K562 (cell line): Measurements from ENCODE around the gene PRKAG2. TPM values are rescaled to one million over a fixed set of nuclear protein-coding genes. Genes with fewer than 3 reads are reported as not detected.

Source experiments
- ATAC-seq: fragments of 200-7000 bp; cut with Tn5 transposase; 3 replicates; pipeline ENCODE4 v1.9.1; 2020; ENCODE audit warnings: moderate library complexity
- BruUV-seq: library from RNA; stranded (reverse); fragments of 400-500 nt; replicated peaks from 2 replicates; lab custom pipeline; 2021; lab: Mats Ljungman, UMichigan
- CTCF ChIA-PET: fragments of 300-600 bp; formaldehyde crosslinking; extraction: SDS; loops from one replicate; lab custom pipeline; 2021; ENCODE audit warnings: low intra/inter-chr PET ratio; lab: Yijun Ruan, JAX
- POLR2A ChIA-PET: fragments of 300-600, 350-650 bp; sonication (Branson Sonifier 250); formaldehyde crosslinking; extraction: SDS; loops from one replicate; lab custom pipeline; 2021; ENCODE audit warnings: antibody characterized with exemption, inconsistent platforms; lab: Yijun Ruan, JAX
- DNase-seq, 4 experiments: peaks; one replicate each; pipeline versions ENCODE4 v3.0.0 to v3.0.0-alpha.2; 2011 to 2018; ENCODE audit warnings: low spot score in 3 of 4, mixed read lengths in 3 of 4; ENCODE audit errors: extremely low read depth in 1 of 4
- FAIRE-seq: peaks from 2 replicates; lab custom pipeline; 2011; peaks lifted over from hg19 to GRCh38; lab: Jason Lieb, UNC
- H2AFZ ChIP-seq: 2 replicates; pipeline ENCODE4 v1.6.0; 2011; ENCODE audit warnings: low read depth, low read length, control low read depth, inconsistent platforms
- H3K27ac ChIP-seq: fragments of 200-600 bp; 3 replicates; pipeline ENCODE4 v1.8.0; 2011; ENCODE audit warnings: low read depth, mild to moderate bottlenecking, control low read depth, inconsistent platforms, low read length, moderate library complexity, mixed read lengths; ENCODE audit errors: extremely low read depth
- H3K27me3 ChIP-seq, 2 experiments: fragments of 300-600 bp in 1 of 2; 2 replicates in 1 of 2; 3 replicates in 1 of 2; pipeline versions ENCODE4 v1.6.0 to v1.8.0; 2011; ENCODE audit warnings: inconsistent platforms in 2 of 2, low read length in 2 of 2, mild to moderate bottlenecking in 1 of 2, mixed read lengths in 1 of 2, moderate library complexity in 1 of 2; ENCODE audit not compliant: control insufficient read depth in 2 of 2, insufficient read depth in 2 of 2
- H3K36me3 ChIP-seq: fragments of 300-600 bp; 3 replicates; pipeline ENCODE4 v1.8.0; 2011; ENCODE audit warnings: mild to moderate bottlenecking, low read length, inconsistent platforms; ENCODE audit not compliant: control insufficient read depth, insufficient read depth
- H3K4me1 ChIP-seq, 2 experiments: fragments of 200-600 bp in 1 of 2; replicated peaks in 1 of 2; 2 replicates in 1 of 2; 3 replicates in 1 of 2; pipeline versions ENCODE4 v1.5.1 to v1.8.0; 2011; ENCODE audit warnings: inconsistent platforms in 2 of 2, low read length in 2 of 2, mild to moderate bottlenecking in 1 of 2, mixed read lengths in 1 of 2, moderate library complexity in 1 of 2; ENCODE audit not compliant: control insufficient read depth in 2 of 2, insufficient read depth in 2 of 2
- H3K4me2 ChIP-seq: 2 replicates; pipeline ENCODE4 v1.6.1; 2011; ENCODE audit warnings: low read length, control low read depth, inconsistent platforms, mixed read lengths; ENCODE audit not compliant: insufficient read depth
- H3K4me3 ChIP-seq: fragments of 200-600 bp; sonication (generic), shearing (Covaris generic); 2 replicates; pipeline ENCODE4 v1.5.1; 2016; ENCODE audit warnings: control low read depth, inconsistent platforms
- H3K79me2 ChIP-seq: fragments of 200-600 bp; 3 replicates; pipeline ENCODE4 v1.8.0; 2011; ENCODE audit warnings: low read length, inconsistent platforms; ENCODE audit not compliant: control insufficient read depth, insufficient read depth
- H3K9ac ChIP-seq, 2 experiments: 2 replicates each; pipeline versions ENCODE4 v1.6.0 to v1.6.1; 2011; ENCODE audit warnings: low read depth in 2 of 2, low read length in 2 of 2, control low read depth in 1 of 2, inconsistent platforms in 1 of 2, mild to moderate bottlenecking in 1 of 2, mixed read lengths in 1 of 2; ENCODE audit not compliant: insufficient read depth in 1 of 2
- H3K9me1 ChIP-seq: one replicate; pipeline ENCODE4 v1.6.0; 2011; ENCODE audit warnings: inconsistent platforms, mild to moderate bottlenecking, low read length, moderate library complexity; ENCODE audit not compliant: control insufficient read depth, insufficient read depth
- H3K9me3 ChIP-seq: replicated peaks from 2 replicates; pipeline ENCODE4 v1.5.1; 2011; ENCODE audit warnings: low read depth, low read length, inconsistent platforms; ENCODE audit not compliant: control insufficient read depth, insufficient read depth
- H4K20me1 ChIP-seq: replicated peaks from 2 replicates; pipeline ENCODE4 v1.6.1; 2011; ENCODE audit warnings: low read length, inconsistent platforms, mixed read lengths; ENCODE audit not compliant: control insufficient read depth, insufficient read depth
- CTBP1 ChIP-seq: fragments of 450-650 bp; IDR thresholded peaks from 2 replicates; pipeline ENCODE4 v1.6.1; 2016; ENCODE audit warnings: borderline replicate concordance
- MAFG ChIP-seq: fragments of 450-650 bp; conservative IDR thresholded peaks from 2 replicates; pipeline ENCODE4 v1.6.1; 2016; ENCODE audit warnings: missing genetic modification characterization, missing compliant biosample characterization
- NCOA4 ChIP-seq: fragments of 450-650 bp; IDR thresholded peaks from 2 replicates; pipeline ENCODE4 v1.6.1; 2018; ENCODE audit warnings: mild to moderate bottlenecking; ENCODE audit not compliant: partially characterized antibody
- NFE2L1 ChIP-seq: fragments of 450-650 bp; IDR thresholded peaks from 2 replicates; pipeline ENCODE4 v1.6.1; 2016; ENCODE audit warnings: missing genetic modification characterization, low read depth, mild to moderate bottlenecking, missing compliant biosample characterization, moderate library complexity, borderline replicate concordance
- POLR2G ChIP-seq: fragments of 200-400 bp; formaldehyde crosslinking; IDR thresholded peaks from 2 replicates; pipeline ENCODE4 v1.6.1; 2017; ENCODE audit warnings: low read depth, mild to moderate bottlenecking, antibody characterized with exemption, low read length, moderate library complexity
- XRCC4 ChIP-seq: IDR thresholded peaks from one replicate; pipeline ENCODE4 v1.6.1; 2011; ENCODE audit not compliant: insufficient read depth, insufficient read length; ENCODE audit errors: extremely low read depth
- ZNF133 ChIP-seq: fragments of 250-450 bp; sonication (Bioruptor Pico); IDR thresholded peaks from 2 replicates; pipeline ENCODE4 v1.4.0; 2020; ENCODE audit warnings: mild to moderate bottlenecking
- ZNF3 ChIP-seq: fragments of 250-450 bp; sonication (Bioruptor Pico); IDR thresholded peaks from 2 replicates; pipeline ENCODE4 v1.5.0; 2021; ENCODE audit warnings: mild to moderate bottlenecking, moderate library complexity
- WGBS: fragments of 100-300 bp; shearing (Covaris generic); methylation state at CpG from one replicate; pipeline ENCODE4 v1.1.6; 2016; ENCODE audit warnings: low coverage, mixed read lengths; ENCODE audit not compliant: insufficient coverage; ENCODE audit errors: missing lambda C conversion rate; 5-methylcytosine and 5-hydroxymethylcytosine counted together
- in situ Hi-C: fragments of 300-500 bp; cut with MboI; formaldehyde crosslinking; loops from 4 replicates; pipeline ENCODE4 v1.15.0; 2018; ENCODE audit warnings: inconsistent platforms, mixed read lengths
- intact Hi-C: fragments of 100-400 bp; cut with micrococcal nuclease; formaldehyde crosslinking; loops from 2 replicates; pipeline ENCODE4 v1.14.2; 2022
- polyA plus RNA-seq, 8 experiments: library from polyadenylated mRNA; depleted of rRNA in 4 of 8; stranded (reverse) in 5 of 8; unstranded in 3 of 8; fragments of >200 nt; fragmentation: Nextera tagmentation in 2 of 8; fragmentation: Illumina TruSeq in 1 of 8; extraction: Ambion mirVana in 2 of 8; extraction: Trizol in 1 of 8; gene quantifications; 2 replicates each; pipeline versions ENCODE4 v1.2.1 to v1.2.3, GENCODE V29; 2011 to 2014; ENCODE audit warnings: inconsistent platforms in 1 of 8, missing spikeins in 1 of 8
- total RNA-seq, 7 experiments: library from RNA; depleted of rRNA in 6 of 7; stranded (reverse); fragments of >200 nt in 6 of 7; fragmentation: Illumina TruSeq in 2 of 7; extraction: Trizol in 2 of 7; gene quantifications; 2 replicates each; pipeline versions ENCODE4 v1.2.1 to v1.2.3, GENCODE V29; 2011 to 2021; ENCODE audit warnings: low replicate concordance in 1 of 7
- TF ChIP-seq, protein P1 (sequence below): fragments of 450-650 bp; formaldehyde crosslinking; IDR thresholded peaks from 2 replicates; pipeline ENCODE4 v1.4.0; 2020; ENCODE audit warnings: mild to moderate bottlenecking, moderate library complexity
- TF ChIP-seq, protein P2 (sequence below): fragments of 450-650 bp; formaldehyde crosslinking; IDR thresholded peaks from 2 replicates; pipeline ENCODE4 v1.4.0; 2020; ENCODE audit warnings: mild to moderate bottlenecking, mixed read lengths

PRKAG2 gene
- total and polyA plus RNA-seq, 9 of the 15 experiments (the other 6 are each of a cell fraction or from before 2014, with no cell fraction given) = 0.99 to 5.6 (median 3.3) TPM

DNA sequence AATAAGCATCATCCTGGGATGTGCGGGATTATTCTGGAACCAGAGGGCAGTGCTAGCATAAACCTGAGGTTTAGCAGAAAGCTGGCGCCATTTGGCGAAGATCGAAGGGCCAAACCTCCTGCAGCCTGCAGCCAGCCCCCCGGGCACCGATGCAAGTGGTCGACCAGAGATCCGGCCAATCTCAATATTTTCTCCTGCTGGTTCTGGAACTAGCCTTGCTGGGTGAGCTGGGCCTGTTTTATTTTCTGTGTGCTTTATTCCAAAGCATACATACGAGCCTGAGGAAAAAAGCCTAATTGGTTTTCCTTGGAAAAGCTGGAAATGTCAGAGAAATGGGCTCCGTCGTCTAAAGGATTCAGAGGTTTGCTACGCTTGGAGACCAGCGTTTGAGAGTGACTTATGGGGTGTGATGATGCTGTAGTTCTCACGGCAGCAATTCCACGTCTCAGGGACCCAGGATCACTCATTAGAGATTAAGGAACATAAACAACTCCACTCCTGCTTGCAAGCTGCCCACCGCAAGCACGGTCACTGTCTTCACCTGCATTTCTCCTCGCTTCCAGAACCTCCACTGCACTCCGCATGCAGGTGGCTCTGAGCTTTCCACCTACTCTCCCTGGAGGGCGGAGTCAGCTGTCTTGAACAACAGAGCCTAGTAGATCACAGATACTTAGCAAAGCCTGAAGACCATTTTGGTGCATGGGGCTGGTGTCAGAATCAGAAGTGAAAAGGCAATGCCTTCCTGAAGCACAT lies 60.2 kb downstream of the PRKAG2 start:
- CTCF ChIA-PET = no interaction called here
- no peak for TF ChIP-seq XRCC4
- no peak for TF ChIP-seq ZNF3 (CRISPR knock-in tag)
- no peak for TF ChIP-seq MAFG (tag)
- TF ChIP-seq POLR2G = no peak
- TF ChIP-seq NFE2L1 (tag) = no peak
- TF ChIP-seq CTBP1 = no peak
- TF ChIP-seq NCOA4 = no peak
- TF ChIP-seq, protein P1, sequence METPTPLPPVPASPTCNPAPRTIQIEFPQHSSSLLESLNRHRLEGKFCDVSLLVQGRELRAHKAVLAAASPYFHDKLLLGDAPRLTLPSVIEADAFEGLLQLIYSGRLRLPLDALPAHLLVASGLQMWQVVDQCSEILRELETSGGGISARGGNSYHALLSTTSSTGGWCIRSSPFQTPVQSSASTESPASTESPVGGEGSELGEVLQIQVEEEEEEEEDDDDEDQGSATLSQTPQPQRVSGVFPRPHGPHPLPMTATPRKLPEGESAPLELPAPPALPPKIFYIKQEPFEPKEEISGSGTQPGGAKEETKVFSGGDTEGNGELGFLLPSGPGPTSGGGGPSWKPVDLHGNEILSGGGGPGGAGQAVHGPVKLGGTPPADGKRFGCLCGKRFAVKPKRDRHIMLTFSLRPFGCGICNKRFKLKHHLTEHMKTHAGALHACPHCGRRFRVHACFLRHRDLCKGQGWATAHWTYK (CRISPR knock-in tag) = no peak
- TF ChIP-seq ZNF133 = no peak
- TF ChIP-seq, protein P2, sequence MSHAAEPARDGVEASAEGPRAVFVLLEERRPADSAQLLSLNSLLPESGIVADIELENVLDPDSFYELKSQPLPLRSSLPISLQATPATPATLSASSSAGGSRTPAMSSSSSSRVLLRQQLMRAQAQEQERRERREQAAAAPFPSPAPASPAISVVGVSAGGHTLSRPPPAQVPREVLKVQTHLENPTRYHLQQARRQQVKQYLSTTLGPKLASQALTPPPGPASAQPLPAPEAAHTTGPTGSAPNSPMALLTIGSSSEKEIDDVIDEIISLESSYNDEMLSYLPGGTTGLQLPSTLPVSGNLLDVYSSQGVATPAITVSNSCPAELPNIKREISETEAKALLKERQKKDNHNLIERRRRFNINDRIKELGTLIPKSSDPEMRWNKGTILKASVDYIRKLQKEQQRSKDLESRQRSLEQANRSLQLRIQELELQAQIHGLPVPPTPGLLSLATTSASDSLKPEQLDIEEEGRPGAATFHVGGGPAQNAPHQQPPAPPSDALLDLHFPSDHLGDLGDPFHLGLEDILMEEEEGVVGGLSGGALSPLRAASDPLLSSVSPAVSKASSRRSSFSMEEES (CRISPR knock-in tag) = no peak
- TF ChIP-seq, all 486 proteins: peak for 0
- intact Hi-C loops (no loop called here), in situ Hi-C loops (no loop called here)
- Histone ChIP-seq H4K20me1 (peaks cover 7% of the 10 kb centered on the region; the same call in 1 of the 2 replicates), H3K9me3 (no peaks in the 10 kb centered on the region), H3K27me3 (peaks cover 65 to 92% of the 10 kb centered on the region in 2 experiments), H3K79me2 (no peaks in the 10 kb centered on the region), H3K4me3 (no peak overlapping the region), H3K4me2 (no peak overlapping the region), H3K9me1 (peaks cover 5% of the 10 kb centered on the region), H3K36me3 (no peaks in the 10 kb centered on the region), H3K4me1 (no peaks in the 10 kb centered on the region), H2AFZ (no peak overlapping the region), H3K27ac (no peak overlapping the region), H3K9ac (no peak overlapping the region)
- no peak for FAIRE-seq
- BruUV-seq = no TSS peak
- no peak for ATAC-seq
- POLR2A ChIA-PET = interaction anchor here (0.7 to 1.0 kb wide), 4 partner anchors 9 to 307 kb away, joined by 3 to 5 read pairs (median 3); no protein-coding TSS in a partner anchor
- under 1% methylated on average over 20 of the region's 20 CpGs for WGBS
- DNase-seq = no peak
